Stimulated activated CD8-positive, alpha-beta memory T cell treated with anti-CD3 and anti-CD28 coated beads, Interleukin-7, amount 100 ng/mL, for 48 hours (primary cell): Measurements from ENCODE around the gene HSPG2.
"Not testable (repeated sequence)": the region's sequence is repeated elsewhere in the genome, so short reads cannot be mapped to it uniquely, and the experiment has no call there.

Experiments used
- DNase-seq, 2 donors: peaks; one replicate each; pipeline ENCODE4 v3.0.0-alpha.2; 2020; ENCODE audit warnings: low read depth in 1 of 2; ENCODE audit errors: extremely low read depth in 1 of 2

HSPG2 gene

DNA sequence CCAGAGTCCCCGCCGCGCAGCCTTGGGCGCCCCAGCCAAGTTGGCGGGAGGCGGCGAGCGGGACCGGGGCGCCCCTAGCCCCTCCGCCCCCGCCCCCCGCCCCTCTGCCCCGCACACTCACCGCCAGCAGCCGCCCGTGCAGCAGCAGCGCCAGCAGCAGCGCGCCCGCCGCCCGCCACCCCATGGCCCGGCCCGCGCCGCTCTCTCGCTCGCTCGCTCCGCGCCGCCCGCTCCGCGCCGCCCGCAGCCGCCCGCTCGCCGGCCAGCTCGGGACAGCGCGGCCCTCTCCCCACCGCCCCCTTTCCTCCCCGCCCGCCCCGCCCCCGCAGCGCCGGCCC is at the start of gene HSPG2:
Gene HSPG2, minus strand, starts transcription at position 277 of the 338 bp plus-strand sequence. Its CDS starts 93 bp downstream, at position 184.
- no peak for DNase-seq

DNA sequence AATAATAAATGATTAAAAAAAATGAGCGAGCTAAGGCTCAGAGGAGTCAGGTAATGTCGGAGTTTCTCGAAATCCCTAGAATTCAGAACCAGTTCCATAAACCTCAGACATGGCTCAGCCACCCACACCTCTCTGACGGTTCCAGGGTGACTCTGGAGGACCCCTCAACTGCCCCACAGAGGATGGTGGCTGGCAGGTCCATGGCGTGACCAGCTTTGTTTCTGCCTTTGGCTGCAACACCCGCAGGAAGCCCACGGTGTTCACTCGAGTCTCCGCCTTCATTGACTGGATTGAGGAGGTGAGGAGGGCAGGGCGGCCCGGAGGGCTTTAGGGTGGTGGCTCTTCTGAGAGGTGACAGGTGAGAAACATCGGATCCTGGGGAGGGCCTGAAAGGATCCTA is 49.3 kb upstream of the HSPG2 start:
- DNase-seq = not testable (repeated sequence)

DNA sequence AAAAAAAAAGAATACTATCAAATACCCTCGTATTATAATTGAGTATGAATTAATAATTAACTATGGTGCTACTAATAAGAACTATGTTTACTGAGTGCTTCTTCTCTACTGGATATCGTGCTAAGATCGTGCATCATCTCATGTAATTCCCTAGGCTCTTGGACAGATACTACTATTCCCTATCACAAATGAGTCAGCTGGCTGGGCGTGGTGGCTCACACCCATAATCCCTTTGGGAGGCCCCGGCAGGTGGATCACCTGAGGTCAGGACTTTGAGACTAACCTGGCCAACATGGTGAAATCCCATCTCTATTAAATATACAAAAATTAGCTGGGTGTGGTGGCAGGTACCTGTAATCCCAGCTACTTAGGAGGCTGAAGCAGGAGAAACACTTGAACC is 48.8 kb upstream of the HSPG2 start:
- DNase-seq = not testable (repeated sequence)

DNA sequence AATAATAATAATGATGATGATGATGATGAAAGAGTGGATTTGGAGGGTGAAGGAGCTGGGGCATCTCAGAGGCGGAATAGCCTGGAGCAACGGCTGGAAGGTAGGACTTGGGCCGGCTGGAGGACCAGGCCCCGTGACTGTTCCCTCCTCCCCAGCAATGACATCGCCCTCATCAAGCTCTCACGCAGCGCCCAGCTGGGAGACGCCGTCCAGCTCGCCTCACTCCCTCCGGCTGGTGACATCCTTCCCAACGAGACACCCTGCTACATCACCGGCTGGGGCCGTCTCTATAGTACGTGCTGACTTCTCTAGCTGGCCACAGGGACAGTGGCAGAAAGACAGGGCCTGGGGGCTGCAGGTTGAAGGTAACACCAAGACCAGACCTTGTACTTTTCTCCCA is 46.4 kb upstream of the HSPG2 start:
- not testable (repeated sequence) for DNase-seq

- DNase-seq = not testable (repeated sequence)
Observed at GRCh38 chr1:21982122-21982521, 45.0 kb upstream of the HSPG2 start.

- DNase-seq = not testable (repeated sequence)
Observed at GRCh38 chr1:21981253-21981652, 44.1 kb upstream of the HSPG2 start.

DNA sequence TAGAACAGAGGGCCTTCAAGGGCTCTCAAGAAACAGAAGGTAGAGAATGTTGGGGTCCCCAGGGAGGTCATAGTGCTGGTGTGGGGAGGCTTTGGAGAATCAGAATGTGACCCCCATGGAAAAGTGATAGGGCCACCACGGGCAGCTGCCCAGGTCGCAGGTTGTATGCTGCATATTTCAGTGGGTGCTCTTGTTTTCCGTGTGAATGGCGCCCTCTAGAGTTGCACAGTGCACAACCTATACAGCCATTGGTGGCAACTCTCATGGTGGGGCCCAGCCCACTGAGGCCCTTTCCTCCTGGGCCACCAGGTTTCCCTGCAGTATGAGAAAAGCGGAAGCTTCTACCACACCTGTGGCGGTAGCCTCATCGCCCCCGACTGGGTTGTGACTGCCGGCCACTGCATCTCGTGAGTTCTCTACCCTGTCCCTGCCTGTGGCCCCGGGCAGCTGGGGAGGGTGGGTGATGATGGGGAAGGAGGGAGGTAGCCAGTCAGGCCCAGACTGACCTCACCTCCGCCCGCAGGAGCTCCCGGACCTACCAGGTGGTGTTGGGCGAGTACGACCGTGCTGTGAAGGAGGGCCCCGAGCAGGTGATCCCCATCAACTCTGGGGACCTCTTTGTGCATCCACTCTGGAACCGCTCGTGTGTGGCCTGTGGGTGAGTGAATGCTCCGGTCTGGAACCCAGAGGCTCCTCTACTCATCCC is 43.6 kb upstream of the HSPG2 start:
- DNase-seq = not testable (repeated sequence)

DNA sequence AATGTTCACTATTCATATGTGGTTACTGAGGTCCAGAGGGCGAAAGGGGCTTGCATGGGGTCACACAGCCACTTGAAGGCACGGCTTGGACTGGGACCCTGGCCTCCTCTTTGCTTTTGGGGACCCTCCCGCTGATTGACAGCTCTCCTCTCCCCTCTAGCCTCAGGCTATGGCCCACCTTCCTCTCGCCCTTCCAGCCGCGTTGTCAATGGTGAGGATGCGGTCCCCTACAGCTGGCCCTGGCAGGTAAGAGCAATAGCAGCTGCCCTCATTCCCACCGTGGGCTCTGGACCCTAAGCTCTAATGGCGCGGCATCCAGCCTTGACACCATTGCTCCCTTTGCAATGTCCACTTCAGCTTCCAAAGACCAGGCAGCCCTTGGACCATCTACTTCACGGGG is 41.1 kb upstream of the HSPG2 start:
- DNase-seq = not testable (repeated sequence)

- not testable (repeated sequence) for DNase-seq
Observed at GRCh38 chr1:21976703-21977239, 39.7 kb upstream of the HSPG2 start, which contains the start of gene CELA3B. TSS of gene CELA3B (plus strand) at chr1:21977022. CDS start at chr1:21977040, 18 bp downstream.

DNA sequence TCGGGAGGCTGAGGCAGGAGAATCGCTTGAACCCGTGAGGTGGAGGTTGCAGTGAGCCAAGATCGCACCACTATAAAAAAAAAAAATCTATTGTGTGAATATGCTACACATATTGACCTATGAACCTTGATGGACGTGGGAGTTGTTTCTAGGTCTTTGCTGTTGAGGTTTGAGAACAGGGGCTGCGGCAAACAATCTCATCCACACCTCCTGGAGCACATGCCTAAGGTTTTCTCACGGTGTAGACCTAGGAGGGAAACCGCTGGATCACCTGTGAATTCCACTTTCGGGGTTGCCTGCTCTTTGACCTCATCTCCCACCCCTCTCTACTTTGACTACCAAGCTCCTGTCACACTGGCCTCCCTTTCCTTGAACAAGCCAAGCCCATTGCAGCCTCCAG is 38.2 kb upstream of the HSPG2 start:
- DNase-seq = not testable (repeated sequence)

- DNase-seq = not testable (repeated sequence)
Observed at GRCh38 chr1:21974699-21975098, 37.6 kb upstream of the HSPG2 start.

DNA sequence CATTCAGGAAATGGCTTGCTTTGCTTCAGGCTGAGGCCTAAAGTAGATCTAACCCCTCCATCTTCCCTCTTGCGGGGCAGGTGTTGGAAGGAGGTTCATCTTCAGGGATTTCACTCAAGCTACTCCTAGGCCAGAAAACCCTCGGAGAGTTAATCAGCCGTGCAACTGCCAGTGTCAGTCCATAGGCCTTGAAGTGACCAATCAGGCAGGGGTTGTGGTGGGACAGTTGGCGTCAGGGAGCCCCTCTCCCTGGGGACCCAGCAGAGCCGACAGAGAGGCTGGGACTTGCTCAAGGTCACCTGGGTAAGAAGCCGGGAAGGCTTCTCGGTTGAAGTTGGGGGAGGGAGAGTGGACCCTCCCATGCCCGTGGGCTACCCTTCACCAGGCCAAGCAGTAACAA is 36.8 kb upstream of the HSPG2 start:
- DNase-seq = not testable (repeated sequence)

GRCh38 chr1:21972973-21973441 is 35.9 kb upstream of the HSPG2 start:
- DNase-seq = not testable (repeated sequence)

DNA sequence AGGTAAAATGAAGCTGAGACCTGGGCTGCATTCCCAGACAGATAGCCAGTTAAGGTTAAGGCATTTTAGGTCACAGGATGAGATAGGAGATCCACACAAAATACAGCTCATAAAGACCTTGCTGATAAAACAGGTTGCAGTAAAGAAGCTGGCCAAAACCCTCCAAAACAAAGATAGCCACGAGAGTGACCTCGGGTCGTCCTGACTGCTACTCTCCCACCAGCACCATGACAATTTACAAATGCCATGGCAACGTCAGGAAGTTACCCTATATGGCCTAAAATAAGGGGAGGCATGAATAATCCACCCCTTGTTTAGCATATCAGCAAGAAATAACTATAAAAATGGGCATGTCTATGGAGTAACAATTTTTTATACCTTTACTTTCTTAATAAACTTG is 33.4 kb upstream of the HSPG2 start:
- not testable (repeated sequence) for DNase-seq

GRCh38 chr1:21969066-21969465 is 32.0 kb upstream of the HSPG2 start:
- DNase-seq = not testable (repeated sequence)

- not testable (repeated sequence) for DNase-seq
Observed at GRCh38 chr1:21967216-21967615, 30.1 kb upstream of the HSPG2 start.

GRCh38 chr1:21966247-21967000 is 29.3 kb upstream of the HSPG2 start:
- DNase-seq = peak in 1 of 2 donors; percentile 2

GRCh38 chr1:21963477-21964217 is 26.5 kb upstream of the HSPG2 start:
- peak; percentile 45 to 48 for DNase-seq

- DNase-seq = no peak
Observed at GRCh38 chr1:21961799-21962198, 24.7 kb upstream of the HSPG2 start.

GRCh38 chr1:21961337-21961736 is 24.2 kb upstream of the HSPG2 start:
- DNase-seq = no peak
